Heart left ventricle (tissue), 13 donors: ENCODE measurements around the gene CSRP1.

Experiments
- POLR2A ChIP-seq, 2 donors: fragments of 450-650 bp; IDR thresholded peaks; one replicate each; pipeline ENCODE4 v1.6.1; 2017; ENCODE audit warnings: antibody characterized with exemption in 2 of 2, mild to moderate bottlenecking in 2 of 2, moderate library complexity in 2 of 2
- TF ChIP-seq, protein P1 (sequence below), 12 donors: fragments of 200-600 bp; sonication (generic) in 4 of 12; IDR thresholded peaks; one replicate each; pipeline versions ENCODE4 v1.5.0 to v1.8.0; 2018 to 2022; ENCODE audit warnings: antibody characterized with exemption in 12 of 12, mild to moderate bottlenecking in 5 of 12
- donor health status: ischemic (EF 13 %, LVEDD 7.1; RV severe dilation, severe dysfunction).
- donor health status: DM: no; HTN: yes; CAD: no.
- donor health status: DM: no; HTN: no; CAD: no.
- donor health status: ischemic (EF 25% LVEDD 6.9; RV normal size, moderate dysfunction).
- donor health status: ischemic (EF 25% LVEDD 5.7; RV mildly dilated, moderate dysfunction).
- donor health status: ischemic (EF 35%, LVEDD 5.7; RV mildly dilated, moderate dysfunction).
- donor health status: nonischemic (EF 11% LVEDD 7.7; RV severe dilation, severe dysfunction).
- donor health status: DM: yes; HTN: yes; CAD: no.
- donor health status: PGD.
- donor health status: ischemic (EF 29% LVEDD 5.4; RV normal size, mild dysfunction).
- donor health status: nonischemic (EF 23%, LVEDD 6.1; RV moderate dilation, normal function).

- TF ChIP-seq, protein P1, sequence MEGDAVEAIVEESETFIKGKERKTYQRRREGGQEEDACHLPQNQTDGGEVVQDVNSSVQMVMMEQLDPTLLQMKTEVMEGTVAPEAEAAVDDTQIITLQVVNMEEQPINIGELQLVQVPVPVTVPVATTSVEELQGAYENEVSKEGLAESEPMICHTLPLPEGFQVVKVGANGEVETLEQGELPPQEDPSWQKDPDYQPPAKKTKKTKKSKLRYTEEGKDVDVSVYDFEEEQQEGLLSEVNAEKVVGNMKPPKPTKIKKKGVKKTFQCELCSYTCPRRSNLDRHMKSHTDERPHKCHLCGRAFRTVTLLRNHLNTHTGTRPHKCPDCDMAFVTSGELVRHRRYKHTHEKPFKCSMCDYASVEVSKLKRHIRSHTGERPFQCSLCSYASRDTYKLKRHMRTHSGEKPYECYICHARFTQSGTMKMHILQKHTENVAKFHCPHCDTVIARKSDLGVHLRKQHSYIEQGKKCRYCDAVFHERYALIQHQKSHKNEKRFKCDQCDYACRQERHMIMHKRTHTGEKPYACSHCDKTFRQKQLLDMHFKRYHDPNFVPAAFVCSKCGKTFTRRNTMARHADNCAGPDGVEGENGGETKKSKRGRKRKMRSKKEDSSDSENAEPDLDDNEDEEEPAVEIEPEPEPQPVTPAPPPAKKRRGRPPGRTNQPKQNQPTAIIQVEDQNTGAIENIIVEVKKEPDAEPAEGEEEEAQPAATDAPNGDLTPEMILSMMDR (IDR thresholded peaks at IDR 0.05), result no peak
- TF ChIP-seq POLR2A (IDR thresholded peaks at IDR 0.05), result no peak
Observed at GRCh38 chr1:201461645-201462441, 45.1 kb downstream of the CSRP1 start.
